ENCODE data around the gene ZNF318.

ZNF318 gene

GRCh38 chr6:43299338-43300293 lies 69.8 kb downstream of the ZNF318 start:
- no peak for DNase-seq (ENCODE audit: low read depth)

- DNase-seq (ENCODE audit: low read depth): no peak
Observed at GRCh38 chr6:43298565-43299337, 70.7 kb downstream of the ZNF318 start.

DNA sequence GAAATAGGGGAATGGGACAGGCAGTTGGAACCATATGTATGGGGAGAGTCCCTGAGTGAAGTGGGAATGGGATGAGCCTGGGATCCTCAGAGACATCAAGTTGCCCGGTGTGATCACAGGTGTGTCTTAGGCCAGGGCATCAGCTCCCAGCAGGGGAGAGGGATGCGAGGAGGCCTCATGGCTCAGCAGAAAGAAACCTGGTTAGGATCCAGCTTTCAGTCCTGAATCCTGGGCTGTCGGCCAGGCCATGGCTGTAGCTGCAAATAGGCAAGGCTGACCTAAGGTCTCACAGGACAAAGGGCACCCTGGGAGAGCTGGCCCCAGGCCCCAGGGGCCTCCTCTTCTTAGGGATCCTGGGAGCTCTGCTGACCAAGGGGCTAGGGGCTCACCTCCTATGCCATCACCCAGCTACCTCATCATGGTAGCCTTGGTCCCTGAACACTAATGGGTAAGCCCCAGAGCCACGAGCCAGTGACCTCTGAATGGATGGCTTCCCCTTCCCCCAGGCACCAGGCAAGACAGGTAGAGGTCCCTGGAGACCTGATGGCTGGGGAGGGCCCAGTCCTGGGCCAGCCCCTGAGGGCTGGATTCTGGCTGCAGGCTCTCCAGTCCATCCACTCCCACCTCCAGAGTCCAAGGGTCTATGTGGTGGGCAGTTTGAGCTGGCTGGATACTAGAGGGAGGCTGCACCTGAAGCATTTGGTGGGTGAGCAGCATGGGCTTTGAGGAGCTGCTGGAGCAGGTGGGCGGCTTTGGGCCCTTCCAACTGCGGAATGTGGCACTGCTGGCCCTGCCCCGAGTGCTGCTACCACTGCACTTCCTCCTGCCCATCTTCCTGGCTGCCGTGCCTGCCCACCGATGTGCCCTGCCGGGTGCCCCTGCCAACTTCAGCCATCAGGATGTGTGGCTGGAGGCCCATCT lies 71.5 kb downstream of the ZNF318 start, which contains the start of gene SLC22A7:
SLC22A7 (plus strand) TSS at position 617 of the 921 bp plus-strand sequence; CDS start at position 716, 99 bp downstream.
- no peak for DNase-seq (ENCODE audit: low read depth)

GRCh38 chr6:43296780-43297497 lies 72.5 kb downstream of the ZNF318 start:
- no peak for DNase-seq (ENCODE audit: low read depth)

DNA sequence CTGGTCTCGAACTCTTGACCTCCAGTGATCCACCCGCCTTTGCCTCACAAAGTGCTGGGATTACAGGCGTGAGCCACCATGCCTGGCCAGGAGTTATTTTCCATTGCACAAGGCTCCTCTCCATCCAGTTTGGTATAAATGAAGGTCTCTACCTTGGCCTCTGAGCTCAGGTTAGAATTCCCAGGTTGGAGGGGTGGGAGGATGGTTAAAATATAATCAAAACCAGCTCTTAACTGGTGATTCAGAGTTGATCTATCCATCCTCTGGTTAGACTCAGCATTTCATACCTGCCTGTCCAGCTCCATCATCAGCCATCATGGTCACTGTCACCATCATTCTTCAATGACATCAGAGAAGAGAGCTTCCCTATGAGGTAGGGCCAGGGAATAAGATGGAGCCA lies 74.0 kb downstream of the ZNF318 start:
- no peak for DNase-seq (ENCODE audit: low read depth)

GRCh38 chr6:43294536-43294935 lies 74.9 kb downstream of the ZNF318 start:
- no peak for DNase-seq (ENCODE audit: low read depth)

DNA sequence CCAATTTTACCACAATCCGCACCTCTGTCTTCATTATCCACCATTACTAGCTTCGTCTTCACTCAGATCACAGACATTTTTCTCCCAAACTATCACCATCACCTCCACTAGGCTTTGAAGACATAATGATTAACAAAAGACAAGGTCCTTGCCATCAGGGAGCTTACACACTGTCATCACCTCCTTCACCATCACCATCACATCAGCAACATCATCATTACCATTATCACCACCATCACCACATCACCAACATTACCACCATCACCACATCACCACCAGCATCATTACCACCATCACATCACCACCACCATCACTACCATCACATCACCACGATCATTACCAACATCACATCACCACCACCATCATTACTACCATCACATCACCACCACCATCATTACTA lies 75.7 kb downstream of the ZNF318 start:
- DNase-seq (ENCODE audit: low read depth): no peak

GRCh38 chr6:43292763-43293318 lies 76.6 kb downstream of the ZNF318 start:
- no peak for DNase-seq (ENCODE audit: low read depth)

DNA sequence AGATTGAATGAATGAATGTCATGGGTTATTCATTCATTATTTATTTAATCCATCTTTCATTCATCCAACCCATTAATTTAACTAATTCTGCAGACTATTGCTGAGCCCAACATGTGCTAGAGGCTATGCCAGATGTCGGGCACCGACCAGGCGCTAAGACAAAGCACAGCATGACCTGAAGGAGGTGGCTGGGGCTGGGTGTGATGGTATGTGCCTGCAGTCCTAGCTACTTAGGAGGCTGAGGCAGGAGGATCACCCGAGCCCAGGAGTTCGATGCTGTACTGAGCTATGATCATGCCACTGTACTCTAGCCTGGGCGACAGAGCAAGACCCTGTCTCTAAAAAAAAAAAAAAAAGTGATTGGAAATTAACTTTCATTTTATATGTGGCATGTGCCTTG lies 77.1 kb downstream of the ZNF318 start:
- DNase-seq (ENCODE audit: low read depth): no peak

GRCh38 chr6:43291708-43292107 lies 77.7 kb downstream of the ZNF318 start:
- DNase-seq (ENCODE audit: low read depth): no peak

- no peak for DNase-seq (ENCODE audit: low read depth)
Observed at GRCh38 chr6:43290905-43291355, 78.5 kb downstream of the ZNF318 start.

- DNase-seq (ENCODE audit: low read depth): no peak
Observed at GRCh38 chr6:43290339-43290904, 79.0 kb downstream of the ZNF318 start.

- no peak for DNase-seq (ENCODE audit: low read depth)
Observed at GRCh38 chr6:43287717-43288679, 81.4 kb downstream of the ZNF318 start.

DNA sequence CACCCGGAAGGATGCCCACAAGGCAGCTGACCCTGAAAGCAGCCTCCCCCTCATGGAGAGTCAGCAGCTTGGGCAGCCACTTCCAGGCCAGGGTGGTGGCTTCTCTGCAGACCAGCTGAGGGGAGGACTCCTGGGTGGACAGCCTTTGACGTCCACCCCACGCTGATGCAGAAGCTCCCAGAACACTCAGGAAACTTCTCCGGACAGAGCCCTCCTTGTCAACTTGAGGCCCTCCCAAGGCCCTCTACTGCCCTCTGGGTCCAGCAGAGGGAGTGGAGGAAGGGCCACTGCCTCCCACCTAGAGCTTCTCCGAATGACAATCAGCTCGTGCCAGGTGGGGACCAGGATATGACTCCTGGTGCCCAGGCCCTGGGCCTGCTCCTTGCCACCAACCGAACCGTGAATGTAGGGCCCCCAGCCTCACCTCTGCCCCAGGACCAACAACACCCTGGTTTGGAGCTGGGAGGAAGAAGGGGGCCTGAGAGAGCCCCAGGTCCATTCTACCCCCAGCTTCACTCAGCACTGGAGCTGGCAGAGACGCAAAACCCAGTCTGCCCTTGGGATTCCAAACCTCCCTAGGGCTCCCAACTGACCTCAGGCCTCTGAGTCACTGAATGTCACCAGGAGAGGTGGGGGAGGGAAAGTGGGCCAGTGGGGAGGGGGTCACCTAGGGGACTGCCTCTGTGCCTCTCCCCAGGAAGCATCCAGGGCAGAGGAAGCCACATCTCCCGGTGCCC lies 82.3 kb downstream of the ZNF318 start:
- no peak for DNase-seq (ENCODE audit: low read depth)

GRCh38 chr6:43286456-43286979 lies 82.9 kb downstream of the ZNF318 start:
- DNase-seq (ENCODE audit: low read depth): no peak
